ENCODE results near the gene C2orf66.

The C2orf66 gene

DNA sequence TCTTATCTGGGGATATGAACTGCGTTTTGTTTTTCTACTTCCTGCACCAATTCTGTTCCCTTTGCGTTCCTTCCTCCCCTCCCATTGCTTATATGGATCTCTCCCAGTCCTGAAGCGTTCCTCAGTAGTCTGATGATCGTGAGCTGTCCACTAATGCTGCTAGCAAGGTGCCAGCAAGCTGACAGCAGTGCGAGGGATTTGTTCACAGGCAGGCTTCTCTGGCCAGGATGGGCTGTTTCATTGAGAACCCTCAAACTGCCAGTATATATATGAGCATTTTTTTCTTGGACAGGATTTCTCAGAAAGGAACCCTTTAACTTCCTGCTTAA is 49.8 kb downstream of the C2orf66 start:
- DNase-seq (ENCODE audit: low read depth) = no peak

DNA sequence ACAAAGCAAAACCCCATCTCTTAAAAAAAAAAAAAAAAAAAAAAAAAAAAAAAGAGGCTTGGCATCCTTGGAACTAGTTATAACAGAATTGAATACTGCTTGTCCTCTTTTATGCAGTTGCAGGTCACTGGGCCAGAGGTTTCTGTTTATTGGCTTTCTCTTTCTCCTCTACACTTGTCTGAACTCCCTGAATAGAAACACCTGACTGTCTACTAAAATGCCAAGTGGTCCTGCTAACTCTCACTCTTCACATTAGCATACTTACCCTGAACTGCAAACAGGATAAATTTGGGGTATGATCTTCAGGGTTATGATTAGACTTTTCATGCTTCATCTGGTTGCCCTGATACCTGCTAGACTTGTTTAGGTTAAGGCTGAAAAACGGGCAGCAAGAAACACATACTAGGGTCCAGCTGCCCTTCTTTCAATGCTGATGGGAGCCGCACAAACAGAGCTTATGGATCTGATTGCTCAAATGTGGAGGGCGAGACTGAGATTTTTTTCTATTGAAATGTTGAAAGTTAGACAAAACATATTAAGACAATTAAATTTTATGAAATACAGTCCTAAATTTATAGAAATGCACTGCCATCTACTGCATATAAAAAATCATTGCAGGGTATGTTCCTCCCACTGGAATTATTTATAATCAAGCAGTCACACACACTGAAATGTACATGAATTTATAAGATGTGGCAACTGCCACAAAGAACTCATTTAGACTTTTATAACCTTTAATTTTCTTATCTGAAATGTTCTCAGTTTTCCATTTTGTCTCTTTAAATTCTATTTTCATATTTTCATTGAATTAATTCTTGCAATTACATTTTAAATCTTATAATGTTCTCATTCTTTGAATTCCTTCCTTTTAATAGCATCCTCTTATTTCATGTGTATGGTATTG is 50.4 kb downstream of the C2orf66 start:
- no peak for DNase-seq (ENCODE audit: low read depth)
